ENCODE results near the gene GABBR2.
"Not testable (repeated sequence)": the region's sequence is repeated elsewhere in the genome, so short reads cannot be mapped to it uniquely, and the experiment has no call there.

DNA sequence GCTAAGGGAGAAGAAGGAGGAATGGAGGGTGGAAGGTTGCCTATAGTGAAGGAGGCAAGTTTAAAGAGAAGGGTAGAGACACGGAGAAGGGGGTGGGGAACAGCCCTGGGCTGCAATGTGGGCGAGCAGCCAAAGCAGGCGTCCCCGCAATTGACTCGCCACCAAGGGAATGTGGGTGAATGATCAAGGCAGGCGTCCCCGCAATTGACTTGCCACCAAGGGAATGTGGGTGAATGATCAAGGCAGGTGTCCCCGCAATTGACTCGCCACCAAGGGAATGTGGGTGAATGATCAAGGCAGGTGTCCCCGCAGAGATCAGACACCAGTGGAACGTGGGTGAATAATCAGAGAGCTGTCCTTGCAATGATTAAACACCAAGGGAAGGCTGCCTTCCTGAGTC, 438.5 kb downstream of the GABBR2 start:
- TF ChIP-seq, protein P1, sequence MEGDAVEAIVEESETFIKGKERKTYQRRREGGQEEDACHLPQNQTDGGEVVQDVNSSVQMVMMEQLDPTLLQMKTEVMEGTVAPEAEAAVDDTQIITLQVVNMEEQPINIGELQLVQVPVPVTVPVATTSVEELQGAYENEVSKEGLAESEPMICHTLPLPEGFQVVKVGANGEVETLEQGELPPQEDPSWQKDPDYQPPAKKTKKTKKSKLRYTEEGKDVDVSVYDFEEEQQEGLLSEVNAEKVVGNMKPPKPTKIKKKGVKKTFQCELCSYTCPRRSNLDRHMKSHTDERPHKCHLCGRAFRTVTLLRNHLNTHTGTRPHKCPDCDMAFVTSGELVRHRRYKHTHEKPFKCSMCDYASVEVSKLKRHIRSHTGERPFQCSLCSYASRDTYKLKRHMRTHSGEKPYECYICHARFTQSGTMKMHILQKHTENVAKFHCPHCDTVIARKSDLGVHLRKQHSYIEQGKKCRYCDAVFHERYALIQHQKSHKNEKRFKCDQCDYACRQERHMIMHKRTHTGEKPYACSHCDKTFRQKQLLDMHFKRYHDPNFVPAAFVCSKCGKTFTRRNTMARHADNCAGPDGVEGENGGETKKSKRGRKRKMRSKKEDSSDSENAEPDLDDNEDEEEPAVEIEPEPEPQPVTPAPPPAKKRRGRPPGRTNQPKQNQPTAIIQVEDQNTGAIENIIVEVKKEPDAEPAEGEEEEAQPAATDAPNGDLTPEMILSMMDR (conservative IDR thresholded peaks at IDR 0.05; ENCODE audit: low read length), result not testable (repeated sequence)
- not testable (repeated sequence) for TF ChIP-seq EZH2phosphoT487 (IDR thresholded peaks at IDR 0.05; ENCODE audit: borderline replicate concordance, low read depth, low read length)
